SK-N-SH (cell line): Measurements from ENCODE around the gene ESCO1.

Source experiments
- POLR2AphosphoS5 ChIP-seq: IDR thresholded peaks from 2 replicates; pipeline ENCODE4 v1.6.1; 2012; ENCODE audit warnings: low read depth, low read length
- SIN3A ChIP-seq: IDR thresholded peaks from 2 replicates; pipeline ENCODE4 v1.6.1; 2012; ENCODE audit warnings: low read depth, mild to moderate bottlenecking, low read length, moderate library complexity, borderline replicate concordance
- TF ChIP-seq, protein P1 (sequence below): fragments of 200-600 bp; sonication (generic); IDR thresholded peaks from 2 replicates; pipeline ENCODE4 v1.6.1; 2017; ENCODE audit warnings: antibody characterized with exemption, mild to moderate bottlenecking, moderate library complexity

- TF ChIP-seq, protein P1, sequence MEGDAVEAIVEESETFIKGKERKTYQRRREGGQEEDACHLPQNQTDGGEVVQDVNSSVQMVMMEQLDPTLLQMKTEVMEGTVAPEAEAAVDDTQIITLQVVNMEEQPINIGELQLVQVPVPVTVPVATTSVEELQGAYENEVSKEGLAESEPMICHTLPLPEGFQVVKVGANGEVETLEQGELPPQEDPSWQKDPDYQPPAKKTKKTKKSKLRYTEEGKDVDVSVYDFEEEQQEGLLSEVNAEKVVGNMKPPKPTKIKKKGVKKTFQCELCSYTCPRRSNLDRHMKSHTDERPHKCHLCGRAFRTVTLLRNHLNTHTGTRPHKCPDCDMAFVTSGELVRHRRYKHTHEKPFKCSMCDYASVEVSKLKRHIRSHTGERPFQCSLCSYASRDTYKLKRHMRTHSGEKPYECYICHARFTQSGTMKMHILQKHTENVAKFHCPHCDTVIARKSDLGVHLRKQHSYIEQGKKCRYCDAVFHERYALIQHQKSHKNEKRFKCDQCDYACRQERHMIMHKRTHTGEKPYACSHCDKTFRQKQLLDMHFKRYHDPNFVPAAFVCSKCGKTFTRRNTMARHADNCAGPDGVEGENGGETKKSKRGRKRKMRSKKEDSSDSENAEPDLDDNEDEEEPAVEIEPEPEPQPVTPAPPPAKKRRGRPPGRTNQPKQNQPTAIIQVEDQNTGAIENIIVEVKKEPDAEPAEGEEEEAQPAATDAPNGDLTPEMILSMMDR, result no peak
- TF ChIP-seq SIN3A, result no peak
- no peak for TF ChIP-seq POLR2AphosphoS5
Observed at GRCh38 chr18:21534327-21534726, 66.2 kb downstream of the ESCO1 start.
